Nephron progenitor cell (in vitro differentiated cells): ENCODE data around the gene ELF5.

Experiments
- DNase-seq: peaks from one replicate; pipeline ENCODE4 v3.0.0; 2021
- H3K27ac Mint-ChIP-seq: 2 replicates; pipeline ENCODE4 v1.8.0; 2021; ENCODE audit warnings: mild to moderate bottlenecking, moderate library complexity, mixed read lengths
- H3K27me3 Mint-ChIP-seq: 2 replicates; pipeline ENCODE4 v1.8.0; 2021; ENCODE audit warnings: mild to moderate bottlenecking, low read depth, mixed read lengths; ENCODE audit not compliant: poor library complexity
- H3K36me3 Mint-ChIP-seq: 2 replicates; pipeline ENCODE4 v1.8.0; 2021; ENCODE audit warnings: low read depth, mixed read lengths
- H3K4me1 Mint-ChIP-seq: 2 replicates; pipeline ENCODE4 v1.8.0; 2021; ENCODE audit warnings: mixed read lengths
- H3K4me3 Mint-ChIP-seq: 2 replicates; pipeline ENCODE4 v1.8.0; 2021; ENCODE audit warnings: mild to moderate bottlenecking, moderate library complexity, mixed read lengths
- H3K9me3 Mint-ChIP-seq: 2 replicates; pipeline ENCODE4 v1.8.0; 2021; ENCODE audit warnings: mild to moderate bottlenecking, moderate library complexity, mixed read lengths
- TF ChIP-seq, protein P1 (sequence below): fragments of 200-600 bp; sonication (generic); IDR thresholded peaks from 2 replicates; pipeline ENCODE4 v1.5.0; 2021; ENCODE audit warnings: antibody characterized with exemption

Gene ELF5

DNA sequence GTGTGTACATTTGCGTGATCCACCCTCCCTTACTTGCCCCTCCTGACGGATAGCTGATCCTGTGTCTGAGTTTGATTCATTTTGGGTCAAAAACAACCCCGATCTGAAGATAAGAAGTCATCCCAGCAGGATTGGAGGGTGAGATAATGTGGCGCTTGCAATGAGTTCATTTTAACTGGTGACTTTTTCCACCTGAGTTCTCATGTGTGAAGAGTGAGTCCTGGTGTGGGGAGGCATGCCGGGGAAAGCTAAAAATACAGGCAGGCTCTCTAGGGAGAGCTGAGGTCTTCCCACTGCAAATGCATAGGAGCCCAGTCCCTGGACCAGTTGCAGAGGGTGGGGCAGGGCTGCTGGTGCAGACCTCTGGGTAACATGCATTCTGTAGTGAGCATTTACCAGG is 35.7 kb upstream of the ELF5 start:
- Mint-ChIP-seq H3K36me3 (no peaks in the 10 kb centered on the region), H3K9me3 (peaks cover 6% of the 10 kb centered on the region), H3K27me3 (peaks cover 17% of the 10 kb centered on the region), H3K4me1 (peaks cover 10% of the 10 kb centered on the region), H3K4me3 (no peak overlapping the region), H3K27ac (peak overlapping the region; percentile 68)
- DNase-seq: no peak
- TF ChIP-seq, protein P1, sequence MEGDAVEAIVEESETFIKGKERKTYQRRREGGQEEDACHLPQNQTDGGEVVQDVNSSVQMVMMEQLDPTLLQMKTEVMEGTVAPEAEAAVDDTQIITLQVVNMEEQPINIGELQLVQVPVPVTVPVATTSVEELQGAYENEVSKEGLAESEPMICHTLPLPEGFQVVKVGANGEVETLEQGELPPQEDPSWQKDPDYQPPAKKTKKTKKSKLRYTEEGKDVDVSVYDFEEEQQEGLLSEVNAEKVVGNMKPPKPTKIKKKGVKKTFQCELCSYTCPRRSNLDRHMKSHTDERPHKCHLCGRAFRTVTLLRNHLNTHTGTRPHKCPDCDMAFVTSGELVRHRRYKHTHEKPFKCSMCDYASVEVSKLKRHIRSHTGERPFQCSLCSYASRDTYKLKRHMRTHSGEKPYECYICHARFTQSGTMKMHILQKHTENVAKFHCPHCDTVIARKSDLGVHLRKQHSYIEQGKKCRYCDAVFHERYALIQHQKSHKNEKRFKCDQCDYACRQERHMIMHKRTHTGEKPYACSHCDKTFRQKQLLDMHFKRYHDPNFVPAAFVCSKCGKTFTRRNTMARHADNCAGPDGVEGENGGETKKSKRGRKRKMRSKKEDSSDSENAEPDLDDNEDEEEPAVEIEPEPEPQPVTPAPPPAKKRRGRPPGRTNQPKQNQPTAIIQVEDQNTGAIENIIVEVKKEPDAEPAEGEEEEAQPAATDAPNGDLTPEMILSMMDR: no peak

DNA sequence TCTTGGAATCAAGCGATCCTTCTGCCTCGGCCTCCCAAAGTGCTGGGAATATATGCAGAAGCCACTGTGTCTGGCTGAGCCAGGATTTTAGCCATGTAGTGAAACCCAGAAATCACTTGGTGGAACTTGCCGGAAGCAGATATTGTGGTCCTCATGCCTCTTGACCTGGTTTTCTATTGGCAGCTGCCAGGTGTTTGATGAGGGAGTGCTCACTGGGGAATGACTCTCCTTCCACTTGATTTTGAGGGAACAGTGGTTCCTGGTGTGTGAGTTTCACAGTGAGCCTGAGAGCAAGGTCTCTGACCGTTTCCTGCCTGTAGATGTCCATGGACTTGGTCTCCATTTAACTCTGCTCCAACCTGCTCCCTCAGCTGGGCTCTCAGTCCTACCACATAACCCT is 34.7 kb upstream of the ELF5 start:
- Mint-ChIP-seq H3K4me3 (no peak overlapping the region), H3K27me3 (peaks cover 24% of the 10 kb centered on the region), H3K36me3 (no peaks in the 10 kb centered on the region), H3K4me1 (peaks cover 10% of the 10 kb centered on the region), H3K27ac (no peak overlapping the region), H3K9me3 (peaks cover 6% of the 10 kb centered on the region)
- TF ChIP-seq, protein P1: no peak
- no peak for DNase-seq

DNA sequence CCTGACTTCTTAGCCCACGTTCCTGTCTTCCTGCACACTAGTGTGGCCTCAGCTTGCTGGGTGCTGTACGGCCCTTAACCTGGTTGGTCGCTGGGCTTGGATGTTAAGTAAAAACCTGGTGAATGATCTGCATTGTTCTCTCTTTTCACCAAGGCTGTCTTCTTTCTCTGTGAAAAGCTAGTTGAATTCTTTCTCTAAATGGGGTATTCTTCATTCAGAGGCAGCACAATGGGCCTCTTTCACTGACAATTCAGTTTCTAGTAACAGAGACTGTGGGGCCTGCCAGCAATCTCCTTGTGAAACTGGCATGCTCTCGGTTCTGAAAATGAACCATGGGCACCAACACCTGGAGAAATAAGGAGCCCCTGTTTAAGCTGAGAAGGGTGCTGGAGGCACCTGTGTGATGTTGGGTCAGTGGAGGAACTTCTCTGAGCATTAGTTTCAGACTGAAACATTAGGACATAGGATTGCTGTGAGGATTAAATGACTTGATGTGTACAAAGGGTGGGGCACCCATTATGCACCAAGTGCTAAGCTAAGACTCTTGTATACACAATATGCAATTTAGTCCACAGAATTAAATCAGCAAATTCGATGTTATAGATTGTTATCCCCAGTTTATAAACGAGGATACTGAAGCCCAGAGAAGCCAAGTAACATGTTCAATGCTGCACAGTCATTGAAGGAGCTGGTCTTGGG is 33.1 kb upstream of the ELF5 start:
- H3K36me3 Mint-ChIP-seq: no peaks in the 10 kb centered on the region
- peaks cover 4% of the 10 kb centered on the region for H3K9me3 Mint-ChIP-seq
- peaks cover 10% of the 10 kb centered on the region for H3K4me1 Mint-ChIP-seq
- H3K27ac Mint-ChIP-seq: no peak overlapping the region
- peaks cover 25% of the 10 kb centered on the region for H3K27me3 Mint-ChIP-seq
- H3K4me3 Mint-ChIP-seq: no peak overlapping the region
- TF ChIP-seq, protein P1: no peak
- DNase-seq: no peak

DNA sequence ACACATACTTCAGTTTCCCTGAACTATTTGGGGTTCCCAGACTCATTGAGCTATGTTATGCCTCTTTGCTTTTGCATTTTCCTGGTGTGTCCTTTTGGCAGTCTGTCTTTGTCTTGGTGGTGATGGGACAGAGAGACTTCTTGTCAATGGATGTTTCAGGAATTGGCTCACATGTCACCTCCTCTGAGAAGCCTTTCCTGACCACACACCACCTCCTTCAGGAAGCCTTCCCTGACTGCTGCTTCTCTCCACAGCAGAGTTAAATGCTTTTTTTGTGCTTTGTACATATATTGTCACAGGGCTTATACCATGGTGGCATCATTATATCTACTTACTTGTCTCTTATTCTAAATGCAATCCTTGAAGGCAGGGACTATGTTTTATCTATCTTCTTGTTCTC is 28.5 kb upstream of the ELF5 start:
- H3K27ac Mint-ChIP-seq: no peak overlapping the region
- no peaks in the 10 kb centered on the region for H3K36me3 Mint-ChIP-seq
- no peak for DNase-seq
- no peak overlapping the region for H3K4me3 Mint-ChIP-seq
- peaks cover 38% of the 10 kb centered on the region for H3K27me3 Mint-ChIP-seq
- TF ChIP-seq, protein P1: no peak
- no peaks in the 10 kb centered on the region for H3K9me3 Mint-ChIP-seq
- H3K4me1 Mint-ChIP-seq: no peaks in the 10 kb centered on the region

GRCh38 chr11:34540870-34541269 is 27.3 kb upstream of the ELF5 start:
- no peak overlapping the region for H3K27ac Mint-ChIP-seq
- H3K4me1 Mint-ChIP-seq: no peaks in the 10 kb centered on the region
- H3K36me3 Mint-ChIP-seq: no peaks in the 10 kb centered on the region
- TF ChIP-seq, protein P1: no peak
- H3K4me3 Mint-ChIP-seq: no peak overlapping the region
- no peaks in the 10 kb centered on the region for H3K9me3 Mint-ChIP-seq
- H3K27me3 Mint-ChIP-seq: peaks cover 46% of the 10 kb centered on the region
- no peak for DNase-seq

DNA sequence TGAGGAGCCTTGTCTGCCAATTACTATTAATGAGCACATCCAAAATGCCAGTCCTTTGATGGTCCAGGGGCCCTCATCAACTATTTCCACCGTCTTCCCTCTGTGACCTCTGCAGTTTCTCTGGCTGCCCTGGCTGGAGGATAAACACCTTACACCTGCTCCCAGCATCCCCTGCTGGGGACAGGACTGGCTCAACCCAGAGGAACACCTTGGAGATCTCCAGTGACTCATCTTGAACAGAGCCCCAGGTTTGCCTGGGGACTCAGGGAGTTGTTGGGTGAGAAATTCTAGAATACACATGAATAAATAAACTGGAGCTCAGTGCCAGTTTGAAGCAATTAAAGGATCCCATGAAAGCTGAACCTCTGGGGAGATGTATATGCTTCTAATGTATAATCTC is 24.0 kb upstream of the ELF5 start:
- Mint-ChIP-seq H3K4me1 (no peaks in the 10 kb centered on the region), H3K9me3 (peaks cover 12% of the 10 kb centered on the region), H3K27me3 (peaks cover 43% of the 10 kb centered on the region), H3K36me3 (no peaks in the 10 kb centered on the region), H3K27ac (no peak overlapping the region), H3K4me3 (no peak overlapping the region)
- TF ChIP-seq, protein P1: no peak
- DNase-seq: no peak
